Thyroid gland (tissue), 4 donors: Measurements from ENCODE around the gene MALT1. TPM values are rescaled to one million over a fixed set of nuclear protein-coding genes. Genes with fewer than 3 reads are reported as not detected.
A peak's percentile ranks its signal among the peaks of the same experiment; 100 is the strongest.

ENCODE experiments used
- DNase-seq, 2 donors: peaks; one replicate each; pipeline ENCODE4 v3.0.0-alpha.2; 2019
- H3K27ac ChIP-seq, 3 donors: fragments of 200-600 bp; sonication (generic); 1 replicate in 2 of 3; 2 replicates in 1 of 3; pipeline ENCODE4 v1.5.1; 2016 to 2019; ENCODE audit warnings: mild to moderate bottlenecking in 1 of 3, moderate library complexity in 1 of 3
- H3K27me3 ChIP-seq: fragments of 200-600 bp; sonication (generic); one replicate; pipeline ENCODE4 v1.5.1; 2019
- H3K36me3 ChIP-seq, 2 donors: fragments of 200-600 bp; sonication (generic); one replicate each; pipeline ENCODE4 v1.5.1; 2016 to 2019
- H3K4me1 ChIP-seq, 2 donors: fragments of 200-600 bp; sonication (generic); one replicate each; pipeline ENCODE4 v1.5.1; 2017 to 2019
- H3K4me3 ChIP-seq, 3 donors: fragments of 200-600 bp; sonication (generic); replicated peaks in 1 of 3; 1 replicate in 2 of 3; 2 replicates in 1 of 3; pipeline ENCODE4 v1.5.1; 2016; ENCODE audit warnings: mild to moderate bottlenecking in 1 of 3
- H3K9me3 ChIP-seq: fragments of 200-600 bp; sonication (generic); one replicate; pipeline ENCODE4 v1.5.1; 2017
- CTCF ChIP-seq, 6 experiments: fragments of 200-600 bp in 3 of 6; fragments of 450-650 bp in 3 of 6; sonication (generic) in 3 of 6; IDR thresholded peaks; one replicate each; pipeline ENCODE4 v1.5.1; 2016 to 2019; ENCODE audit warnings: antibody characterized with exemption in 6 of 6, mild to moderate bottlenecking in 2 of 6, inconsistent platforms in 1 of 6, moderate library complexity in 1 of 6
- POLR2A ChIP-seq, 2 donors: fragments of 450-650 bp; IDR thresholded peaks; one replicate each; pipeline ENCODE4 v1.6.1; 2017; ENCODE audit warnings: antibody characterized with exemption in 2 of 2, mild to moderate bottlenecking in 2 of 2, moderate library complexity in 1 of 2
- WGBS, 2 donors: methylation state at CpG; one replicate each; pipeline ENCODE4 v1.1.5; 2017; 5-methylcytosine and 5-hydroxymethylcytosine counted together
- intact Hi-C: fragments of 100-400 bp; cut with DNase I; formaldehyde crosslinking; loops from one replicate; pipeline ENCODE4 v1.15.1; 2023
- total RNA-seq, 4 donors: library from RNA; depleted of rRNA; stranded (reverse); fragments of >200 nt; gene quantifications; one replicate each; pipeline ENCODE4 v1.2.3, GENCODE V29; 2016

The MALT1 gene
- 10 to 100 TPM; 26.3 to 42.1 (median 30.2) TPM for total RNA-seq

GRCh38 chr18:58671111-58671631, at the start of gene MALT1:
TSS of gene MALT1 (plus strand) at chr18:58671465. CDS start at chr18:58671644, 179 bp downstream.
- Histone ChIP-seq H3K9me3 (no peaks in the 10 kb centered on the region), H3K4me3 (peak within 1 kb of the TSS; percentile 52 to 99 (median 56)), H3K4me1 (peaks cover 7 to 15% of the 10 kb centered on the region in 2 donors), H3K36me3 (no peaks in the 10 kb centered on the region), H3K27me3 (no peaks in the 10 kb centered on the region), H3K27ac (peak within 1 kb of the TSS; percentile 79 to 97 (median 92))
- TF ChIP-seq POLR2A (IDR thresholded peaks at IDR 0.05): peak; percentile 71 to 94
- no peak for TF ChIP-seq CTCF (IDR thresholded peaks at IDR 0.05)
- WGBS, 2 donors: 0% methylated on average over 3 of the region's 60 CpGs; no CpG with 5 or more reads in 1 of the 2 donors
- DNase-seq: peak; percentile 91 to 92
- intact Hi-C loops: no loop called here

DNA sequence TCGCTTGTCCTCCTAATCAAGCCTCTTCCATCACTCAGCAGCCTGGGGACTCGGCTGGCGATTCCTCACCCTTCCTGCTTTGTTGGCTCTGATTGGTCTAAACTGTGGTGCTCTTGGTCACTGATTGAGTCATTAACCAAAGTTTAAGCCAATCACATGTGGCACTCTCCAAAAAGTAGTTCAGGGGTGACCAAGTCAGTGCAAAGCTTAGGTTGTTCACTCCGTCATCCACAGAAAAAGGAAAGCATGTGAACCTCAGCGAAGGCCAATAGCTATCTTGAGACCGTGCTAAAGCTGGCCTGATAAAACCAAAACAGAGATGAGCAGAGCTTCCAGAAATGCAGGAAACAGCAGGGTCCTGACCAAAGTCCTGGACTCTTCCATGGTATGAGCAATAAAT, 47.3 kb upstream of the MALT1 start:
- intact Hi-C loops: no loop called here
- no peak for TF ChIP-seq POLR2A (IDR thresholded peaks at IDR 0.05)
- Histone ChIP-seq H3K9me3 (no peaks in the 10 kb centered on the region), H3K27me3 (no peaks in the 10 kb centered on the region), H3K27ac (no peak overlapping the region), H3K4me3 (no peak overlapping the region), H3K4me1 (no peaks in the 10 kb centered on the region), H3K36me3 (no peaks in the 10 kb centered on the region)
- DNase-seq: no peak
- WGBS, 2 donors: 94 to 95% methylated on average over 6 of the region's 6 CpGs

- intact Hi-C loops: no loop called here
- no peak for TF ChIP-seq POLR2A (IDR thresholded peaks at IDR 0.05)
- no peak for TF ChIP-seq CTCF (IDR thresholded peaks at IDR 0.05)
- H3K27ac ChIP-seq: no peak overlapping the region
- 92% methylated on average over 10 of the region's 10 CpGs for WGBS, 2 donors
- H3K9me3 ChIP-seq: no peaks in the 10 kb centered on the region
- no peak for DNase-seq
- no peaks in the 10 kb centered on the region for H3K27me3 ChIP-seq
- no peaks in the 10 kb centered on the region for H3K4me1 ChIP-seq
- H3K4me3 ChIP-seq: no peak overlapping the region
- no peaks in the 10 kb centered on the region for H3K36me3 ChIP-seq
Observed at GRCh38 chr18:58625839-58626238, 45.4 kb upstream of the MALT1 start.

GRCh38 chr18:58630071-58630470, 41.2 kb upstream of the MALT1 start:
- H3K36me3 ChIP-seq: no peaks in the 10 kb centered on the region
- intact Hi-C loops: no loop called here
- 89% methylated on average over 2 of the region's 2 CpGs for WGBS, 2 donors
- DNase-seq: no peak
- no peak overlapping the region for H3K27ac ChIP-seq
- H3K9me3 ChIP-seq: no peaks in the 10 kb centered on the region
- no peaks in the 10 kb centered on the region for H3K27me3 ChIP-seq
- H3K4me1 ChIP-seq: no peaks in the 10 kb centered on the region
- no peak overlapping the region for H3K4me3 ChIP-seq
- TF ChIP-seq CTCF (IDR thresholded peaks at IDR 0.05) (no peak), POLR2A (IDR thresholded peaks at IDR 0.05) (no peak)

DNA sequence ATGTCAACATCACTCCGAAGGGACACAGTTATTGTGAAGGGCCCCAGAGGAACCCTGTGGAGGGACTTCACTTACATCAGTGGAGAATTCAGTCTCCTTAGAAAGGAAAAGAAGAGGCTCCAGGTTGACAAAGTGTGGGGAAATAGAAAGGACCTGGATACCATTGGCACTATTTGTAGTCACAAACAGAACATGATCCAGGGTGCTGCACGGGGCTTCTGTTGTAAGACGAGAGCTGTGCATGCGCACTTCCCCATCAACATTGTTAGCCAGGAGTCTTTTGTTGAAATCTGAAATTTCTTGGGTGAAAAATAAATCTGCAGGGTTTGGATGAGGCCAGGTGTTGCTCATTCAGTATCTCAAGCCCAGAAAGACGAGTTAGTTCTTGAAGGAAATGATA, 40.0 kb upstream of the MALT1 start:
- no peak overlapping the region for H3K27ac ChIP-seq
- H3K4me1 ChIP-seq: peaks cover 0 to 8% of the 10 kb centered on the region in 2 donors
- no peak for DNase-seq
- H3K36me3 ChIP-seq: no peaks in the 10 kb centered on the region
- H3K27me3 ChIP-seq: no peaks in the 10 kb centered on the region
- intact Hi-C loops: no loop called here
- TF ChIP-seq POLR2A (IDR thresholded peaks at IDR 0.05): no peak
- TF ChIP-seq CTCF (IDR thresholded peaks at IDR 0.05): no peak
- WGBS, 2 donors: 88 to 89% methylated on average over 5 of the region's 5 CpGs
- H3K4me3 ChIP-seq: no peak overlapping the region
- no peaks in the 10 kb centered on the region for H3K9me3 ChIP-seq
